LNCaP clone FGC (cell line): Measurements from ENCODE around the gene ZNF783.
"Not testable (repeated sequence)": the region's sequence is repeated elsewhere in the genome, so short reads cannot be mapped to it uniquely, and the experiment has no call there.

Source experiments
- DNase-seq: peaks from one replicate; pipeline ENCODE4 v3.0.0-alpha.2; 2011; ENCODE audit warnings: low read depth
- H3K4me3 ChIP-seq: 2 replicates; pipeline ENCODE4 v1.5.1; 2011; ENCODE audit warnings: mild to moderate bottlenecking, low read depth, low read length, control low read depth
- TF ChIP-seq, protein P1 (sequence below): IDR thresholded peaks from 2 replicates; pipeline ENCODE4 v1.5.1; 2012; ENCODE audit warnings: mild to moderate bottlenecking; ENCODE audit not compliant: control insufficient read depth, insufficient read depth; ENCODE audit errors: extremely low read depth

Gene ZNF783

DNA sequence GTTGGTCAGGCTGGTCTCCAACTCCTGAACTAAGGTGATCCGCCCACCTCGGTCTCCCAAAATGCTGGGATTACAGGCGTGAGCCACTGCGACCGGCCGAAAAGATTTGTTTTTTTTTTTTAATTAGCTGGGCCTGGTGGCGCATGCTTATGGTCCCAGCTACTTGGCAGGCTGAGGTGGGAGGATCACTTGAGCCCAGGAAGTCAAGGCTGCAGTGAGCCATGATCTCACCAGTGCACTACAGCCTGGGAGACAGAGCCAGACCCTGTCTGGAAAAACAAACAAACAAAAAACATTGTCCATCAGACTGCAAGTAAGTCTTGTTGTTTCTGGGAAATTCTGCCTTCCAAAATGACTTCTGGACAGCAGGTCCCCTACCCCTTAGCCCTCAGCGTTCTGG is 38.8 kb upstream of the ZNF783 start:
- no peak overlapping the region for H3K4me3 ChIP-seq
- TF ChIP-seq, protein P1, sequence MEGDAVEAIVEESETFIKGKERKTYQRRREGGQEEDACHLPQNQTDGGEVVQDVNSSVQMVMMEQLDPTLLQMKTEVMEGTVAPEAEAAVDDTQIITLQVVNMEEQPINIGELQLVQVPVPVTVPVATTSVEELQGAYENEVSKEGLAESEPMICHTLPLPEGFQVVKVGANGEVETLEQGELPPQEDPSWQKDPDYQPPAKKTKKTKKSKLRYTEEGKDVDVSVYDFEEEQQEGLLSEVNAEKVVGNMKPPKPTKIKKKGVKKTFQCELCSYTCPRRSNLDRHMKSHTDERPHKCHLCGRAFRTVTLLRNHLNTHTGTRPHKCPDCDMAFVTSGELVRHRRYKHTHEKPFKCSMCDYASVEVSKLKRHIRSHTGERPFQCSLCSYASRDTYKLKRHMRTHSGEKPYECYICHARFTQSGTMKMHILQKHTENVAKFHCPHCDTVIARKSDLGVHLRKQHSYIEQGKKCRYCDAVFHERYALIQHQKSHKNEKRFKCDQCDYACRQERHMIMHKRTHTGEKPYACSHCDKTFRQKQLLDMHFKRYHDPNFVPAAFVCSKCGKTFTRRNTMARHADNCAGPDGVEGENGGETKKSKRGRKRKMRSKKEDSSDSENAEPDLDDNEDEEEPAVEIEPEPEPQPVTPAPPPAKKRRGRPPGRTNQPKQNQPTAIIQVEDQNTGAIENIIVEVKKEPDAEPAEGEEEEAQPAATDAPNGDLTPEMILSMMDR, result no peak
- DNase-seq, result no peak

DNA sequence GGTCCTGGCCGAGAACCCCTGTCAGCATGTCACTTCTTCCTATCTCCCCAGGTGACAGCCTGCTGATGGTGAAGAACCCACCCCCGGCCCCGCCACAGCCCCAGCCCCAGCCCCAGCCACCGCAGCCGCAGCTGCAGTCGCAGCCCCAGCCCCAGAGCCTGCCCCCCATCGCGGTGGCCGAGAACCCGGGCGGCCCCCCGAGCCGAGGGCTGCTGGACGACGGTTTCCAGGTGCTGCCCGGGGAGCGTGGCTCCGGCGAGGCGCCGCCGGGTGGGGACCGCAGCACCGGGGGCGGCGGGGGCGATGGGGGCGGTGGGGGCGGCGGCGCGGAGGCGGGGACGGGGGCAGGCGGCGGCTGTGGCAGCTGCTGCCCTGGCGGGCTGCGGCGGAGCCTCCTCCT is 38.2 kb upstream of the ZNF783 start:
- DNase-seq, result no peak
- H3K4me3 ChIP-seq, result no peak overlapping the region
- TF ChIP-seq, protein P1, result no peak

DNA sequence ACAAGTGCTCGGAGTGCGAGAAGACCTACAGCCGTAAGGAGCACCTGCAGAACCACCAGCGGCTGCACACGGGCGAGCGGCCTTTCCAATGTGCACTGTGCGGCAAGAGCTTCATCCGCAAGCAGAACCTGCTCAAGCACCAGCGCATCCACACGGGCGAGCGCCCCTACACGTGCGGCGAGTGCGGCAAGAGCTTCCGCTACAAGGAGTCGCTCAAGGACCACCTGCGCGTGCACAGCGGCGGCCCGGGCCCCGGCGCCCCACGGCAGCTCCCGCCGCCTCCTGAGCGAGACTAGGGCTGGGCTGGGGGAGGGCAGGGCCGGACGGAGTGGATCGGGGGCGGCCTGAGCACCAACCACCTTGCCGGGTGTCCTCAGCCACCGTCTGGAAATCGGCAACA is 37.6 kb upstream of the ZNF783 start:
- no peak overlapping the region for H3K4me3 ChIP-seq
- TF ChIP-seq, protein P1, result no peak
- no peak for DNase-seq

- TF ChIP-seq, protein P1, result no peak
- no peak overlapping the region for H3K4me3 ChIP-seq
- no peak for DNase-seq
These were observed 36.9 kb upstream of the ZNF783 start for GRCh38 chr7:149225106-149225505.

GRCh38 chr7:149225656-149226055 is 36.3 kb upstream of the ZNF783 start:
- TF ChIP-seq, protein P1, result no peak
- no peak for DNase-seq
- H3K4me3 ChIP-seq, result no peak overlapping the region

DNA sequence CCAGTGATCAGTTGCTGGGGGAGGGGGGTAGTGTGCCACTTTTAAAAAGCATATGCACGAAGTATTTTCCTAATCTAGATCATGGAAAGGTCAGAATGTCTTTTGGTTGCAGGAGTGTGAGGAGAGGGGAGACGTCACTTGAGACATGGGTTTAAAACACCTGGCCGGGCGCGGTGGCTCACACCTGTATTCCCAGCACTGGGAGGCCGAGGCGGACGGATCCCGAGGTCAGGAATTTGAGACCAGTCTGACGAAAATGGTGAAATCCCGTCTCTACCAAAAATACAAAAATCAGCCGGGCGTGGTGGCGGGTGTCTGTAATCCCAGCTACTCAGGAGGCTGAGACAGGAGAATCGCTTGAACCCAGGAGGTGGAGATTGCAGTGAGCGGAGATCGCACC is 35.6 kb upstream of the ZNF783 start:
- not testable (repeated sequence) for H3K4me3 ChIP-seq, DNase-seq
- TF ChIP-seq, protein P1, result 0 out of 2 replicates have a peak, but pooled peaks have one; percentile 2

GRCh38 chr7:149226840-149227494 is 35.0 kb upstream of the ZNF783 start:
- H3K4me3 ChIP-seq, result no peak overlapping the region
- no peak for DNase-seq
- TF ChIP-seq, protein P1, result no peak
